Measurements from ENCODE around the gene ZNF440. TPM values are rescaled to one million over a fixed set of nuclear protein-coding genes. Genes with fewer than 3 reads are reported as not detected.

The ZNF440 gene
- polyA plus RNA-seq, 1 of the 3 experiments (the other 2 are of a cell fraction), result 2.0 TPM

- WGBS (ENCODE audit: low lambda C conversion rate), result 63% methylated on average over 12 of the region's 12 CpGs
- H3F3A ChIP-seq (replicated peaks; ENCODE audit: insufficient read depth), result no peaks in the 10 kb centered on the region
- no peaks in the 10 kb centered on the region for H3K36me3 ChIP-seq (replicated peaks in 1 of 2; ENCODE audit: control insufficient read depth in 1 of 2, insufficient read depth in 2 of 2, low read length in 1 of 2)
- no peak overlapping the region for H3K27ac ChIP-seq (ENCODE audit: low read depth in 2 of 2, low read length in 1 of 2)
- no peaks in the 10 kb centered on the region for H3K4me1 ChIP-seq (ENCODE audit: control insufficient read depth in 1 of 2, insufficient read depth in 2 of 2, low read depth in 1 of 2, low read length in 1 of 2)
- H3K4me2 ChIP-seq, result no peak overlapping the region
- no peaks in the 10 kb centered on the region for H3K79me2 ChIP-seq (ENCODE audit: insufficient read depth)
- TF ChIP-seq, protein P1, sequence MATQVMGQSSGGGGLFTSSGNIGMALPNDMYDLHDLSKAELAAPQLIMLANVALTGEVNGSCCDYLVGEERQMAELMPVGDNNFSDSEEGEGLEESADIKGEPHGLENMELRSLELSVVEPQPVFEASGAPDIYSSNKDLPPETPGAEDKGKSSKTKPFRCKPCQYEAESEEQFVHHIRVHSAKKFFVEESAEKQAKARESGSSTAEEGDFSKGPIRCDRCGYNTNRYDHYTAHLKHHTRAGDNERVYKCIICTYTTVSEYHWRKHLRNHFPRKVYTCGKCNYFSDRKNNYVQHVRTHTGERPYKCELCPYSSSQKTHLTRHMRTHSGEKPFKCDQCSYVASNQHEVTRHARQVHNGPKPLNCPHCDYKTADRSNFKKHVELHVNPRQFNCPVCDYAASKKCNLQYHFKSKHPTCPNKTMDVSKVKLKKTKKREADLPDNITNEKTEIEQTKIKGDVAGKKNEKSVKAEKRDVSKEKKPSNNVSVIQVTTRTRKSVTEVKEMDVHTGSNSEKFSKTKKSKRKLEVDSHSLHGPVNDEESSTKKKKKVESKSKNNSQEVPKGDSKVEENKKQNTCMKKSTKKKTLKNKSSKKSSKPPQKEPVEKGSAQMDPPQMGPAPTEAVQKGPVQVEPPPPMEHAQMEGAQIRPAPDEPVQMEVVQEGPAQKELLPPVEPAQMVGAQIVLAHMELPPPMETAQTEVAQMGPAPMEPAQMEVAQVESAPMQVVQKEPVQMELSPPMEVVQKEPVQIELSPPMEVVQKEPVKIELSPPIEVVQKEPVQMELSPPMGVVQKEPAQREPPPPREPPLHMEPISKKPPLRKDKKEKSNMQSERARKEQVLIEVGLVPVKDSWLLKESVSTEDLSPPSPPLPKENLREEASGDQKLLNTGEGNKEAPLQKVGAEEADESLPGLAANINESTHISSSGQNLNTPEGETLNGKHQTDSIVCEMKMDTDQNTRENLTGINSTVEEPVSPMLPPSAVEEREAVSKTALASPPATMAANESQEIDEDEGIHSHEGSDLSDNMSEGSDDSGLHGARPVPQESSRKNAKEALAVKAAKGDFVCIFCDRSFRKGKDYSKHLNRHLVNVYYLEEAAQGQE (IDR thresholded peaks at IDR 0.05; ENCODE audit: low read depth, low read length), result no peak
- TF ChIP-seq SMC3 (IDR thresholded peaks at IDR 0.05; ENCODE audit: low read depth, low read length) (no peak), TAF1 (IDR thresholded peaks at IDR 0.05; ENCODE audit: borderline replicate concordance, low read depth, low read length) (no peak), NFIC (IDR thresholded peaks at IDR 0.05; ENCODE audit: borderline replicate concordance) (no peak), FOXM1 (IDR thresholded peaks at IDR 0.05; ENCODE audit: low read depth) (no peak), PBX3 (IDR thresholded peaks at IDR 0.05) (no peak), RAD21 (IDR thresholded peaks at IDR 0.05; ENCODE audit: low read length) (no peak), FOSL2 (IDR thresholded peaks at IDR 0.05; ENCODE audit: borderline replicate concordance, low read depth) (no peak), JUND (IDR thresholded peaks at IDR 0.05) (no peak), FOXJ3 (CRISPR knock-in tag; IDR thresholded peaks at IDR 0.05) (no peak), RXRA (IDR thresholded peaks at IDR 0.05; ENCODE audit: borderline replicate concordance, low read depth) (no peak), EZH2phosphoT487 (IDR thresholded peaks at IDR 0.05; ENCODE audit: borderline replicate concordance, low read depth) (no peak), TEAD4 (IDR thresholded peaks at IDR 0.05; ENCODE audit: borderline replicate concordance, insufficient read depth) (no peak), GABPA (IDR thresholded peaks at IDR 0.05; ENCODE audit: low read depth) (no peak), MEF2A (IDR thresholded peaks at IDR 0.05; ENCODE audit: borderline replicate concordance, low read depth) (no peak), EP300 (IDR thresholded peaks at IDR 0.05; ENCODE audit: borderline replicate concordance in 1 of 2, low read depth in 1 of 2, low read length in 1 of 2) (no peak), USF1 (IDR thresholded peaks at IDR 0.05; ENCODE audit: borderline replicate concordance, low read depth) (no peak), NRF1 (IDR thresholded peaks at IDR 0.05; ENCODE audit: low read depth, low read length) (no peak)
- no peaks in the 10 kb centered on the region for H3K9me3 ChIP-seq
- no peak overlapping the region for H2AFZ ChIP-seq (ENCODE audit: low read depth)
- ChIA-PET CTCF (interaction anchor here (1.0 to 3.3 kb wide), 14 partner anchors 40 to 453 kb away, joined by 3 to 19 read pairs (median 4); partner anchors contain the start of genes ZNF20, ZNF563, ZNF700 and ZNF878), POLR2A (no interaction called here)
- no peaks in the 10 kb centered on the region for H4K20me1 ChIP-seq (ENCODE audit: insufficient read depth)
- DNase-seq, result no peak
- H3K9ac ChIP-seq, result no peak overlapping the region
- no peaks in the 10 kb centered on the region for H3K27me3 ChIP-seq (ENCODE audit: insufficient read depth)
- no peaks in the 10 kb centered on the region for H3K9me2 ChIP-seq
- no peak overlapping the region for H3K4me3 ChIP-seq (ENCODE audit: low read depth in 2 of 2, low read length in 1 of 2)
Measured at GRCh38 chr19:11880598-11880997, 66.5 kb downstream of the ZNF440 start.

Measured in SK-N-SH (cell line).